IMR-90 (cell line): ENCODE results near the gene PSG2. TPM values are rescaled to one million over a fixed set of nuclear protein-coding genes. Genes with fewer than 3 reads are reported as not detected.
"Not testable (repeated sequence)": the region's sequence is repeated elsewhere in the genome, so short reads cannot be mapped to it uniquely, and the experiment has no call there.

Source experiments
- ATAC-seq: fragments of 200-7000 bp; cut with Tn5 transposase; 2 replicates; pipeline ENCODE4 v1.9.1; 2020; ENCODE audit warnings: low read depth, mild to moderate bottlenecking, moderate library complexity
- BruUV-seq: library from RNA; stranded (reverse); fragments of 400-500 nt; replicated peaks from 2 replicates; lab custom pipeline; 2021; lab: Mats Ljungman, UMichigan
- CTCF ChIA-PET: fragments of 300-600 bp; formaldehyde crosslinking; extraction: SDS; loops from one replicate; lab custom pipeline; 2021; ENCODE audit warnings: antibody characterized with exemption; lab: Yijun Ruan, JAX
- POLR2A ChIA-PET: fragments of 300-600 bp; sonication (Branson Sonifier 250); formaldehyde crosslinking; loops from one replicate; lab custom pipeline; 2022; ENCODE audit warnings: antibody characterized with exemption; ENCODE audit not compliant: unreplicated experiment; lab: Charles Lee
- DNase-seq: peaks from one replicate; pipeline ENCODE4 v3.0.0; 2013
- H2AFZ ChIP-seq: replicated peaks from 2 replicates; pipeline ENCODE3; 2013; ENCODE audit warnings: low read length, mild to moderate bottlenecking; ENCODE audit not compliant: poor library complexity
- H2AK5ac ChIP-seq: 2 replicates; pipeline ENCODE4 v1.6.1; 2013; ENCODE audit warnings: low read depth, low read length, inconsistent platforms
- H2AK9ac ChIP-seq: replicated peaks from 2 replicates; pipeline ENCODE3; 2013; ENCODE audit warnings: mild to moderate bottlenecking, low read depth, low read length, moderate library complexity; ENCODE audit not compliant: poor library complexity
- H2BK120ac ChIP-seq: 2 replicates; pipeline ENCODE4 v1.6.1; 2013; ENCODE audit warnings: low read depth, low read length, inconsistent platforms
- H2BK15ac ChIP-seq: 3 replicates; pipeline ENCODE4 v1.6.1; 2013; ENCODE audit warnings: low read depth, low read length, inconsistent platforms
- H2BK20ac ChIP-seq: 2 replicates; pipeline ENCODE4 v1.6.1; 2013; ENCODE audit warnings: low read depth, mild to moderate bottlenecking, inconsistent platforms, low read length, moderate library complexity
- H2BK5ac ChIP-seq: 2 replicates; pipeline ENCODE4 v1.6.1; 2013; ENCODE audit warnings: mild to moderate bottlenecking, low read depth, low read length, inconsistent platforms; ENCODE audit not compliant: poor library complexity, severe bottlenecking
- H3K14ac ChIP-seq: replicated peaks from 2 replicates; pipeline ENCODE4 v1.6.1; 2013; ENCODE audit warnings: low read depth, low read length, inconsistent platforms
- H3K18ac ChIP-seq: 2 replicates; pipeline ENCODE4 v1.6.1; 2013; ENCODE audit warnings: low read depth, low read length, control low read depth
- H3K23ac ChIP-seq: 2 replicates; pipeline ENCODE4 v1.6.1; 2013; ENCODE audit warnings: low read depth, low read length, inconsistent platforms
- H3K27ac ChIP-seq: 2 replicates; pipeline ENCODE4 v1.5.1; 2013; ENCODE audit warnings: mild to moderate bottlenecking, control low read depth, low read length; ENCODE audit not compliant: insufficient read depth
- H3K27me3 ChIP-seq: 2 replicates; pipeline ENCODE4 v1.6.1; 2013; ENCODE audit warnings: low read length; ENCODE audit not compliant: control insufficient read depth, insufficient read depth
- H3K36me3 ChIP-seq: 2 replicates; pipeline ENCODE4 v1.6.1; 2013; ENCODE audit warnings: low read length, mixed read lengths; ENCODE audit not compliant: control insufficient read depth, insufficient read depth
- H3K4ac ChIP-seq: 2 replicates; pipeline ENCODE4 v1.6.1; 2013; ENCODE audit warnings: low read depth, low read length, inconsistent platforms
- H3K4me1 ChIP-seq: 2 replicates; pipeline ENCODE4 v1.6.1; 2013; ENCODE audit warnings: low read length, mixed read lengths; ENCODE audit not compliant: control insufficient read depth, insufficient read depth
- H3K4me2 ChIP-seq: 2 replicates; pipeline ENCODE4 v1.6.1; 2013; ENCODE audit warnings: low read depth, mild to moderate bottlenecking, control low read depth, low read length, moderate library complexity
- H3K4me3 ChIP-seq: 2 replicates; pipeline ENCODE4 v1.5.1; 2013; ENCODE audit warnings: low read depth, mild to moderate bottlenecking, control low read depth, low read length, moderate library complexity; ENCODE audit not compliant: insufficient read depth
- H3K56ac ChIP-seq: 2 replicates; pipeline ENCODE4 v1.6.1; 2013; ENCODE audit warnings: low read length, inconsistent platforms; ENCODE audit not compliant: insufficient read depth; ENCODE audit errors: extremely low read depth
- H3K79me1 ChIP-seq, 2 experiments: 2 replicates each; pipeline ENCODE4 v1.6.1; 2013; ENCODE audit warnings: low read length in 2 of 2, inconsistent platforms in 1 of 2, low read depth in 1 of 2
- H3K9ac ChIP-seq: 2 replicates; pipeline ENCODE4 v1.6.1; 2013; ENCODE audit warnings: low read depth, low read length, control low read depth
- H3K9me1 ChIP-seq: 2 replicates; pipeline ENCODE4 v1.6.1; 2013; ENCODE audit warnings: low read length, inconsistent platforms; ENCODE audit not compliant: insufficient read depth
- H3K9me3 ChIP-seq: 2 replicates; pipeline ENCODE4 v1.6.1; 2013; ENCODE audit warnings: low read length; ENCODE audit not compliant: control insufficient read depth, insufficient read depth
- H4K20me1 ChIP-seq: 2 replicates; pipeline ENCODE4 v1.6.1; 2013; ENCODE audit warnings: low read length, inconsistent platforms; ENCODE audit not compliant: insufficient read depth
- H4K5ac ChIP-seq: 2 replicates; pipeline ENCODE4 v1.6.1; 2013; ENCODE audit warnings: mild to moderate bottlenecking, low read depth, low read length, control low read depth
- H4K8ac ChIP-seq, 2 experiments: 2 replicates each; pipeline ENCODE4 v1.6.1; 2013; ENCODE audit warnings: low read depth in 2 of 2, low read length in 2 of 2, control low read depth in 1 of 2, inconsistent platforms in 1 of 2
- H4K91ac ChIP-seq: 2 replicates; pipeline ENCODE4 v1.6.1; 2013; ENCODE audit warnings: low read depth, low read length, inconsistent platforms; ENCODE audit not compliant: insufficient read depth
- CEBPB ChIP-seq: IDR thresholded peaks from 2 replicates; pipeline ENCODE4 v1.6.1; 2012; ENCODE audit warnings: low read depth, low read length, improper control_type of control experiment
- FOS ChIP-seq: fragments of 150-350 bp; IDR thresholded peaks from 2 replicates; pipeline ENCODE4 v1.6.1; 2016; ENCODE audit warnings: low read depth, low read length
- WGBS, 2 experiments: methylation state at CpG; one replicate each; pipeline versions ENCODE4 v1.1.5 to v1.1.7; 2013; ENCODE audit warnings: missing lambda C conversion rate in 2 of 2; ENCODE audit not compliant: insufficient read length in 1 of 2; ENCODE audit errors: extremely low coverage in 2 of 2; 5-methylcytosine and 5-hydroxymethylcytosine counted together
- dilution Hi-C: fragments of 300-500 bp; cut with HindIII; formaldehyde crosslinking; loops from one replicate; pipeline ENCODE4 v1.14.3; 2018; ENCODE audit warnings: low sequenced_read_pairs; ENCODE audit not compliant: unreplicated experiment
- in situ Hi-C: fragments of 300-500 bp; cut with MboI; formaldehyde crosslinking; loops from 3 replicates; pipeline ENCODE4 v1.14.3; 2019; ENCODE audit warnings: low sequenced_read_pairs, inconsistent platforms, mixed read lengths
- intact Hi-C: fragments of 100-400 bp; cut with micrococcal nuclease; formaldehyde crosslinking; loops from 2 replicates; pipeline ENCODE4 v1.10.0; 2022
- polyA plus RNA-seq, 3 experiments: library from polyadenylated mRNA; depleted of rRNA; stranded (reverse); fragments of >200 nt; gene quantifications; 2 replicates each; pipeline ENCODE4 v1.2.3, GENCODE V29; 2012; ENCODE audit warnings: low replicate concordance in 1 of 3
- total RNA-seq: library from RNA; depleted of rRNA; stranded (reverse); fragments of >200 nt; gene quantifications from 2 replicates; pipeline ENCODE4 v1.2.3, GENCODE V29; 2012
- TF ChIP-seq, protein P1 (sequence below): fragments of 150-350 bp; IDR thresholded peaks from 2 replicates; pipeline ENCODE4 v1.6.1; 2017; ENCODE audit warnings: mild to moderate bottlenecking, antibody characterized with exemption, low read length, low read depth

PSG2 gene
- total and polyA plus RNA-seq, 2 of the 4 experiments (the other 2 are of a cell fraction): 0.18 to 0.31 TPM

DNA sequence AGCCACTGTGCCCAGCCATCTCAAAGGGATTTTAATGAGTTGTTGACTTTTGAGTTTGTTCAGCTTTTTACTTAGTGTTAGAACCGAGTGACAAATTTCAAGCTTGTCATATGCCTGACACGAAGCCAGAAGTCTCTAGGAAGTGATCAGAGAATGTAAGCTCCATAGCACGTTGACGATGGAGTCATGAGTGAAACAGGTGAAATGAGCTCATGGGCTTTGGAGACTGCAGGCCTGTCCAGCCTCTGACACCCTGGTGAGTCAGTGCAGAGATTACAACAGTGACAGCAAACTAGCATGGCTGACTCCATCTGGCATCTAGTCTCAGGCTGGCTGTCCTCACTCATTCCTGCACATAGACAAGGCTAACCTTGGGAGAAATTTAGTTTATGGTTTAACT is 60.9 kb downstream of the PSG2 start:
- peak overlapping the region; percentile 53; the same call in 1 of the 2 replicates for H3K18ac ChIP-seq
- BruUV-seq, H3K9me3 ChIP-seq, dilution Hi-C loops, POLR2A ChIA-PET, H3K4me2 ChIP-seq, CTCF ChIA-PET, H2AFZ ChIP-seq, H4K20me1 ChIP-seq, H3K36me3 ChIP-seq, H3K9ac ChIP-seq, H3K9me1 ChIP-seq, in situ Hi-C loops, H3K4me1 ChIP-seq, H3K4me3 ChIP-seq, H3K79me1 ChIP-seq, H3K27me3 ChIP-seq, intact Hi-C loops: not testable (repeated sequence)
- H2BK5ac ChIP-seq: peak overlapping the region; percentile 95
- H2AK9ac ChIP-seq: peak overlapping the region; percentile 76
- peak overlapping the region; percentile 71; the same call in 2 of the 3 replicates for H2BK15ac ChIP-seq
- WGBS, 2 experiments: 0% methylated on average over 2 of the region's 4 CpGs; no CpG with 5 or more reads in 1 of the 2 experiments
- H4K8ac ChIP-seq: peak overlapping the region; percentile 53 to 82
- peak overlapping the region; percentile 96 for H2BK120ac ChIP-seq
- peak overlapping the region; percentile 90 for H4K91ac ChIP-seq
- peak overlapping the region; percentile 72 for H3K14ac ChIP-seq
- peak overlapping the region; percentile 88 for H2BK20ac ChIP-seq
- ATAC-seq (peak; percentile 85), DNase-seq (peak; percentile 98)
- H3K56ac ChIP-seq: peak overlapping the region; percentile 38
- 0 out of 2 replicates have a peak overlapping the region, but pooled peaks have one; percentile 59 for H3K23ac ChIP-seq
- TF ChIP-seq, protein P1, sequence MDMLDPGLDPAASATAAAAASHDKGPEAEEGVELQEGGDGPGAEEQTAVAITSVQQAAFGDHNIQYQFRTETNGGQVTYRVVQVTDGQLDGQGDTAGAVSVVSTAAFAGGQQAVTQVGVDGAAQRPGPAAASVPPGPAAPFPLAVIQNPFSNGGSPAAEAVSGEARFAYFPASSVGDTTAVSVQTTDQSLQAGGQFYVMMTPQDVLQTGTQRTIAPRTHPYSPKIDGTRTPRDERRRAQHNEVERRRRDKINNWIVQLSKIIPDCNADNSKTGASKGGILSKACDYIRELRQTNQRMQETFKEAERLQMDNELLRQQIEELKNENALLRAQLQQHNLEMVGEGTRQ: peak; percentile 7; the same call in 1 of the 2 replicates
- TF ChIP-seq CEBPB (peak; percentile 85), FOS (peak; percentile 81)
- peak overlapping the region; percentile 96 for H2AK5ac ChIP-seq
- peak overlapping the region; percentile 59 for H3K27ac ChIP-seq
- peak overlapping the region; percentile 89 for H3K4ac ChIP-seq
- H4K5ac ChIP-seq: peak overlapping the region; percentile 54; the same call in 1 of the 2 replicates
